DMS53 treated with DMSO at 0.1 percent for 48 hours (cell line): ENCODE data around the gene PRKCA.
A peak's percentile ranks its signal among the peaks of the same experiment; 100 is the strongest.

Experiments
- DNase-seq: peaks from one replicate; lab custom pipeline; 2025; ENCODE audit not compliant: unreplicated experiment; lab: John Stamatoyannopoulos, UW

Gene PRKCA

GRCh38 chr17:66508896-66509844 lies 206.8 kb downstream of the PRKCA start:
- DNase-seq, result peak; percentile 14

- no peak for DNase-seq
These were observed 207.5 kb downstream of the PRKCA start for GRCh38 chr17:66509926-66510325.

- DNase-seq, result no peak
These were observed 208.7 kb downstream of the PRKCA start for GRCh38 chr17:66511135-66511534.

- DNase-seq, result no peak
These were observed 211.9 kb downstream of the PRKCA start for GRCh38 chr17:66514227-66514806.

GRCh38 chr17:66515974-66516373 lies 213.6 kb downstream of the PRKCA start:
- DNase-seq, result no peak

- DNase-seq, result no peak
These were observed 215.1 kb downstream of the PRKCA start for GRCh38 chr17:66517336-66518009.

GRCh38 chr17:66518108-66518507 lies 215.7 kb downstream of the PRKCA start:
- DNase-seq, result no peak

- DNase-seq, result no peak
These were observed 216.3 kb downstream of the PRKCA start for GRCh38 chr17:66518677-66519076.

GRCh38 chr17:66519154-66519553 lies 216.7 kb downstream of the PRKCA start:
- no peak for DNase-seq

- DNase-seq, result no peak
These were observed 218.6 kb downstream of the PRKCA start for GRCh38 chr17:66520999-66521398.

GRCh38 chr17:66522591-66523272 lies 220.3 kb downstream of the PRKCA start:
- DNase-seq, result no peak

- no peak for DNase-seq
These were observed 221.2 kb downstream of the PRKCA start for GRCh38 chr17:66523378-66524200.

- no peak for DNase-seq
These were observed 222.5 kb downstream of the PRKCA start for GRCh38 chr17:66524877-66525276.

- DNase-seq, result no peak
These were observed 222.9 kb downstream of the PRKCA start for GRCh38 chr17:66525338-66525737.

GRCh38 chr17:66526827-66527226 lies 224.4 kb downstream of the PRKCA start:
- no peak for DNase-seq

- DNase-seq, result no peak
These were observed 224.9 kb downstream of the PRKCA start for GRCh38 chr17:66527335-66527734.

GRCh38 chr17:66531851-66532295 lies 229.5 kb downstream of the PRKCA start:
- DNase-seq, result no peak

GRCh38 chr17:66533572-66533971 lies 231.2 kb downstream of the PRKCA start:
- DNase-seq, result no peak

GRCh38 chr17:66533986-66534385 lies 231.6 kb downstream of the PRKCA start:
- no peak for DNase-seq

- DNase-seq, result no peak
These were observed 233.2 kb downstream of the PRKCA start for GRCh38 chr17:66535611-66536010.
